WERI-Rb-1 (cell line): ENCODE data around the gene FGF2.
A peak's percentile ranks its signal among the peaks of the same experiment; 100 is the strongest.

Experiments used
- DNase-seq: peaks from one replicate; pipeline ENCODE4 v3.0.0-alpha.2; 2020
- H3K27ac ChIP-seq: fragments of 250-450 bp; sonication (Bioruptor Pico); 2 replicates; pipeline ENCODE4 v1.5.1; 2020; ENCODE audit warnings: mild to moderate bottlenecking, moderate library complexity
- H3K27me3 ChIP-seq: fragments of 250-450 bp; sonication (Bioruptor Pico); 2 replicates; pipeline ENCODE4 v1.5.1; 2021; ENCODE audit warnings: mild to moderate bottlenecking, low read depth, moderate library complexity; ENCODE audit not compliant: insufficient read depth, severe bottlenecking
- H3K36me3 ChIP-seq: fragments of 250-450 bp; sonication (Bioruptor Pico); 2 replicates; pipeline ENCODE4 v1.5.1; 2020; ENCODE audit warnings: mild to moderate bottlenecking, moderate library complexity
- H3K4me3 ChIP-seq: 2 replicates; pipeline ENCODE4 v1.5.1; 2011; ENCODE audit warnings: low read depth, mild to moderate bottlenecking, control low read depth, low read length
- H3K9me3 ChIP-seq: fragments of 250-450 bp; sonication (Bioruptor Pico); 2 replicates; pipeline ENCODE4 v1.5.1; 2021; ENCODE audit warnings: mild to moderate bottlenecking, moderate library complexity; ENCODE audit not compliant: severe bottlenecking
- CTCF ChIP-seq: IDR thresholded peaks from 2 replicates; pipeline ENCODE4 v1.5.1; 2011; ENCODE audit warnings: low read depth, mild to moderate bottlenecking, control low read depth, inconsistent platforms, low read length

The FGF2 gene

DNA sequence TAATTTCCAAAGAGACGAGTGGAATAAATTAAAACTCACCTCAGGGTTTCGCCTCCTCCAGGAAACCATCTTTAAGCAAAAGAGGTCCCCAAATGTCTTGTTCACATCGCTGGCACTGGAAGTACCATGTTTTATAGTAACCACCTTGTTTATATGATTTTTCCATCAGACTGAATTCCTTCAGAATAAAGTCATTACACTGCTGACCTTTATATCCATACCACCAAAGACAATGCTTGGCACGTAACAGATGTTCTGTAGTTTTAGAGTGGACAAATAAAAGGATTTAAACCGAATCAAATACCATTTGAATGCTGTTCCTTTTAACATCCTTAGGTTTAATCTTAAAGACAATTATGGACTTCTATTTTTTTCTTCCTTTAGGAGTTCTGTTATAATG is 91.1 kb downstream of the FGF2 start:
- H3K27ac ChIP-seq = no peak overlapping the region
- H3K36me3 ChIP-seq = peaks cover 6% of the 10 kb centered on the region
- no peaks in the 10 kb centered on the region for H3K27me3 ChIP-seq
- no peak for TF ChIP-seq CTCF
- no peak overlapping the region for H3K4me3 ChIP-seq
- H3K9me3 ChIP-seq = no peaks in the 10 kb centered on the region
- DNase-seq = no peak

DNA sequence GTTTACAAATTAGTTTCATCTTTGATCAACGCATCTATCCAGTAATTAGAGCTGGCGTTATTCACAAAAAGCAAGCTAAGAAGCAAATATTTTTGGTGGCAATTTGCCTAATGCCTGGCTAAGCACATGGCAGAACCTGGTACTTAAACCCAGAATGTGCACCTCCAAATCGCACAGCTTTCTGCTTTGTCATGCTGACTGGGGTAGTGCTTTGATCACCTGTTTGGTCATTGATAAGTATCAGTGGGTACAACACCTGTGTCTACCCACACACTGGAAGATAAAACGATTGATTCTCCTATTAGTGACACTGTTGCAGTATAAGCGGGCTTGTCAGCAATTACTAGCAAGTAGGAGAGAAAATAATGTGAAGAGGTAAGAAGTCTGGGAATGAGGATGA is 93.8 kb downstream of the FGF2 start:
- H3K27me3 ChIP-seq = no peaks in the 10 kb centered on the region
- no peaks in the 10 kb centered on the region for H3K9me3 ChIP-seq
- no peak for TF ChIP-seq CTCF
- no peak overlapping the region for H3K4me3 ChIP-seq
- no peak overlapping the region for H3K27ac ChIP-seq
- DNase-seq = no peak
- peaks cover 6% of the 10 kb centered on the region for H3K36me3 ChIP-seq

GRCh38 chr4:122921300-122921699 is 94.7 kb downstream of the FGF2 start:
- Histone ChIP-seq H3K27ac (no peak overlapping the region), H3K9me3 (no peaks in the 10 kb centered on the region), H3K27me3 (no peaks in the 10 kb centered on the region), H3K36me3 (peaks cover 6% of the 10 kb centered on the region), H3K4me3 (peak overlapping the region; percentile 86)
- TF ChIP-seq CTCF = no peak
- DNase-seq = no peak

- no peaks in the 10 kb centered on the region for H3K9me3 ChIP-seq
- H3K27me3 ChIP-seq = no peaks in the 10 kb centered on the region
- H3K36me3 ChIP-seq = peaks cover 6% of the 10 kb centered on the region
- peak; percentile 76 for DNase-seq
- no peak for TF ChIP-seq CTCF
- H3K27ac ChIP-seq = peak within 1 kb of the TSS; percentile 73
- peak within 1 kb of the TSS; percentile 86 for H3K4me3 ChIP-seq
These were observed 95.6 kb downstream of the FGF2 start, which contains the start of gene NUDT6 for GRCh38 chr4:122921971-122922876. NUDT6 (minus strand) TSS chr4:122922597; CDS start chr4:122922572, 25 bp downstream.

DNA sequence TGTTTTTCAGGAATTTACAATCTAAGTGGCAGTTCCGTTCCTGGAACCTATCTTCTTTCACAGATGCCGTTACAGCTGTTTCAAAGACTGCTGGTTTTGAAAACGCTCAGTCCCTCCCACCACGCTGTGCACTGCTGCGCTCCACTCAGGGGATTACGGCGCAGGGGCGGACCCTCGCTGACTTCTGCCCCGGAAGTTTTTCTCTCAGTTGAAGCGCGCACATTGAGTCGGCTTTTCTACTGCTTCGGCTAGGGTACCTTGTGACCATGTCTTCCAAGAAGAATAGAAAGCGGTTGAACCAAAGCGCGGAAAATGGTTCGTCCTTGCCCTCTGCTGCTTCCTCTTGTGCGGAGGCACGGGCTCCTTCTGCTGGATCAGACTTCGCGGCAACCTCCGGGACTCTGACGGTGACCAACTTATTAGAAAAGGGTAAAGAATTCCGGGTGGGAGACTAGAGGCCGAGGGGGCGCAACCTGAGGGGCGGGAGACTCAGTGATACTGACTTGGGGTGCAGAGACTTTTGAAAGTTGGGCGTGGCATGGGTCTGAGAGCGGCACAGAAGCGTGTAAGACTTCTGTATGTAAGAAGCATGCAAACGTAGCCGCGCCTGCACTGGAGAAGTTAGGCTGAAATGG is 96.4 kb downstream of the FGF2 start:
- no peaks in the 10 kb centered on the region for H3K9me3 ChIP-seq

More for the DNA sequence above, 96.4 kb downstream of the FGF2 start:
- H3K27ac ChIP-seq = peak overlapping the region; percentile 73
- peaks cover 8% of the 10 kb centered on the region for H3K36me3 ChIP-seq
- peak; percentile 92 for DNase-seq
- TF ChIP-seq CTCF = no peak
- peak overlapping the region; percentile 86 for H3K4me3 ChIP-seq
- no peaks in the 10 kb centered on the region for H3K27me3 ChIP-seq
